HepG2 (cell line): ENCODE results near the gene CCDC85C. TPM values are rescaled to one million over a fixed set of nuclear protein-coding genes. Genes with fewer than 3 reads are reported as not detected.

Experiments
- ATAC-seq: fragments of 200-7000 bp; cut with Tn5 transposase; 3 replicates; pipeline ENCODE4 v1.9.1; 2020; ENCODE audit warnings: mild to moderate bottlenecking, moderate library complexity
- BruUV-seq: library from RNA; stranded (reverse); fragments of 400-500 nt; replicated peaks from 2 replicates; lab custom pipeline; 2021; lab: Mats Ljungman, UMichigan
- CTCF ChIA-PET: fragments of 300-600 bp; formaldehyde crosslinking; extraction: SDS; loops from one replicate; lab custom pipeline; 2021; ENCODE audit warnings: low total read pairs, inconsistent platforms, low intra/inter-chr PET ratio; lab: Yijun Ruan, JAX
- POLR2A ChIA-PET: fragments of 350-600 bp; sonication (Branson Sonifier 250); formaldehyde crosslinking; loops from one replicate; lab custom pipeline; 2020; ENCODE audit warnings: antibody characterized with exemption, inconsistent platforms; lab: Yijun Ruan, JAX
- DNase-seq: peaks from one replicate; pipeline ENCODE4 v3.0.0-alpha.2; 2015; ENCODE audit warnings: low spot score
- FAIRE-seq: peaks from 3 replicates; lab custom pipeline; 2011; peaks lifted over from hg19 to GRCh38; lab: Jason Lieb, UNC
- H2AFZ ChIP-seq: one replicate; pipeline ENCODE4 v1.6.1; 2011; ENCODE audit warnings: low read length, inconsistent platforms
- H3K27ac ChIP-seq: fragments of 300-600 bp; 3 replicates; pipeline ENCODE4 v1.8.0; 2011; ENCODE audit warnings: mixed run types, mild to moderate bottlenecking, mixed read lengths, low read length, inconsistent platforms; ENCODE audit not compliant: insufficient read depth; ENCODE audit errors: extremely low read length
- H3K27me3 ChIP-seq, 2 experiments: fragments of 200-600 bp in 1 of 2; 2 replicates in 1 of 2; 3 replicates in 1 of 2; pipeline versions ENCODE4 v1.6.0 to v1.8.0; 2011; ENCODE audit warnings: low read length in 2 of 2, mild to moderate bottlenecking in 2 of 2, moderate library complexity in 2 of 2, inconsistent platforms in 1 of 2; ENCODE audit not compliant: insufficient read depth in 2 of 2, control insufficient read depth in 1 of 2
- H3K36me3 ChIP-seq, 2 experiments: fragments of 200-600 bp in 1 of 2; replicated peaks in 1 of 2; 2 replicates in 1 of 2; 3 replicates in 1 of 2; pipeline versions ENCODE4 v1.5.1 to v1.8.0; 2011; ENCODE audit warnings: low read length in 2 of 2, inconsistent platforms in 1 of 2; ENCODE audit not compliant: insufficient read depth in 2 of 2, control insufficient read depth in 1 of 2
- H3K4me1 ChIP-seq: 2 replicates; pipeline ENCODE4 v1.5.1; 2012; ENCODE audit warnings: low read length, inconsistent platforms; ENCODE audit not compliant: insufficient read depth
- H3K4me2 ChIP-seq: 2 replicates; pipeline ENCODE4 v1.6.0; 2011; ENCODE audit warnings: low read depth, low read length, inconsistent platforms
- H3K4me3 ChIP-seq, 3 experiments: fragments of 200-600 bp in 1 of 3; sonication (generic), shearing (Covaris generic) in 1 of 3; replicated peaks in 1 of 3; 2 replicates each; pipeline ENCODE4 v1.5.1; 2011 to 2016; ENCODE audit warnings: low read length in 3 of 3, inconsistent platforms in 2 of 3, low read depth in 2 of 3, mild to moderate bottlenecking in 2 of 3, control low read depth in 1 of 3, mixed read lengths in 1 of 3; ENCODE audit not compliant: insufficient read depth in 1 of 3
- H3K79me2 ChIP-seq: one replicate; pipeline ENCODE4 v1.6.1; 2011; ENCODE audit warnings: low read length, inconsistent platforms; ENCODE audit not compliant: insufficient read depth
- H3K9ac ChIP-seq: 2 replicates; pipeline ENCODE4 v1.6.0; 2011; ENCODE audit warnings: mild to moderate bottlenecking, low read depth, low read length, inconsistent platforms; ENCODE audit not compliant: insufficient read depth
- H3K9me3 ChIP-seq: 2 replicates; pipeline ENCODE4 v1.5.1; 2012; ENCODE audit warnings: mild to moderate bottlenecking, low read length
- H4K20me1 ChIP-seq: 2 replicates; pipeline ENCODE4 v1.6.0; 2011; ENCODE audit warnings: inconsistent platforms, mild to moderate bottlenecking, low read length, moderate library complexity; ENCODE audit not compliant: insufficient read depth
- DMAP1 ChIP-seq: IDR thresholded peaks from 2 replicates; pipeline ENCODE4 v1.6.1; 2016
- MLX ChIP-seq: IDR thresholded peaks from 2 replicates; pipeline ENCODE4 v1.6.1; 2016
- MTA1 ChIP-seq: sonication (generic); formaldehyde crosslinking; IDR thresholded peaks from 2 replicates; pipeline ENCODE4 v1.4.0; 2020; ENCODE audit warnings: missing genetic modification reagents, mild to moderate bottlenecking, borderline replicate concordance
- MXD4 ChIP-seq: IDR thresholded peaks from 2 replicates; pipeline ENCODE4 v1.6.1; 2016; ENCODE audit warnings: mild to moderate bottlenecking, missing biosample characterization, missing genetic modification reagents
- NR3C1 ChIP-seq: sonication (generic); formaldehyde crosslinking; IDR thresholded peaks from 2 replicates; pipeline ENCODE4 v1.4.0; 2020; ENCODE audit warnings: missing genetic modification reagents
- SALL1 ChIP-seq: sonication (generic); formaldehyde crosslinking; IDR thresholded peaks from 2 replicates; pipeline ENCODE4 v1.8.0; 2022; ENCODE audit warnings: mild to moderate bottlenecking, missing genetic modification reagents
- ZBTB14 ChIP-seq: sonication (generic); formaldehyde crosslinking; IDR thresholded peaks from 2 replicates; pipeline ENCODE4 v1.4.0; 2020; ENCODE audit warnings: missing genetic modification reagents
- ZBTB42 ChIP-seq: sonication (generic); formaldehyde crosslinking; IDR thresholded peaks from 2 replicates; pipeline ENCODE4 v1.5.0; 2020; ENCODE audit warnings: mild to moderate bottlenecking, missing genetic modification reagents
- ZKSCAN8 ChIP-seq: IDR thresholded peaks from 2 replicates; pipeline ENCODE4 v1.6.1; 2016; ENCODE audit warnings: borderline replicate concordance, missing genetic modification reagents, missing compliant biosample characterization
- ZNF350 ChIP-seq: sonication (generic); formaldehyde crosslinking; IDR thresholded peaks from 2 replicates; pipeline ENCODE4 v1.4.0; 2020; ENCODE audit warnings: mild to moderate bottlenecking, low read depth, missing genetic modification reagents, borderline replicate concordance
- ZNF556 ChIP-seq: sonication (generic); formaldehyde crosslinking; IDR thresholded peaks from 2 replicates; pipeline ENCODE4 v1.4.0; 2020; ENCODE audit warnings: mild to moderate bottlenecking, missing genetic modification reagents, borderline replicate concordance
- ZNF605 ChIP-seq: sonication (generic); formaldehyde crosslinking; IDR thresholded peaks from 2 replicates; pipeline ENCODE4 v1.8.0; 2022; ENCODE audit warnings: mild to moderate bottlenecking, missing genetic modification reagents
- ZNF619 ChIP-seq: sonication (generic); formaldehyde crosslinking; IDR thresholded peaks from 2 replicates; pipeline ENCODE4 v1.4.0; 2020; ENCODE audit warnings: mild to moderate bottlenecking, missing genetic modification reagents
- ZNF704 ChIP-seq: sonication (generic); formaldehyde crosslinking; IDR thresholded peaks from 2 replicates; pipeline ENCODE4 v1.8.1; 2023; ENCODE audit warnings: mild to moderate bottlenecking, inconsistent platforms, moderate library complexity, missing genetic modification reagents, borderline replicate concordance
- ZNF766 ChIP-seq: sonication (generic); formaldehyde crosslinking; IDR thresholded peaks from 2 replicates; pipeline ENCODE4 v1.5.0; 2020; ENCODE audit warnings: missing genetic modification reagents, borderline replicate concordance
- WGBS: methylation state at CpG from one replicate; pipeline ENCODE4 v1.1.6; 2017; ENCODE audit warnings: low lambda C conversion rate; 5-methylcytosine and 5-hydroxymethylcytosine counted together
- in situ Hi-C: cut with HindIII; loops from 2 replicates; pipeline ENCODE4 v1.10.0; 2017; ENCODE audit warnings: low pct_unique_long_range_greater_than_20kb; ENCODE audit not compliant: extremely low pct_ligation_motif_present
- intact Hi-C: fragments of 100-400 bp; cut with micrococcal nuclease; formaldehyde crosslinking; loops from one replicate; pipeline ENCODE4 v1.10.0; 2022; ENCODE audit not compliant: unreplicated experiment
- polyA plus RNA-seq, 8 experiments: library from polyadenylated mRNA; depleted of rRNA in 3 of 8; stranded (reverse) in 7 of 8; unstranded in 1 of 8; fragments of >200 nt; fragmentation: Illumina TruSeq in 4 of 8; extraction: Trizol in 4 of 8; gene quantifications; 2 replicates each; pipeline versions ENCODE4 v1.2.1 to v1.2.3, GENCODE V29; 2011 to 2016; ENCODE audit warnings: low read depth in 4 of 8, missing spikeins in 1 of 8, mixed read lengths in 1 of 8; ENCODE audit not compliant: insufficient read depth in 1 of 8
- total RNA-seq, 5 experiments: library from RNA; depleted of rRNA; stranded (reverse); fragments of >200 nt; fragmentation: Illumina TruSeq; extraction: Trizol; gene quantifications; 2 replicates each; pipeline ENCODE4 v1.2.3, GENCODE V29; 2016; ENCODE audit warnings: low read depth in 1 of 5
- TF ChIP-seq, protein P1 (sequence below): sonication (generic); formaldehyde crosslinking; IDR thresholded peaks from 2 replicates; pipeline ENCODE4 v1.8.0; 2022; ENCODE audit warnings: mild to moderate bottlenecking, missing genetic modification reagents, moderate library complexity

The CCDC85C gene
- total and polyA plus RNA-seq, 2 of the 13 experiments (the other 11 are each of a cell fraction or from before 2014, with no cell fraction given): 18.8 to 43.8 TPM

DNA sequence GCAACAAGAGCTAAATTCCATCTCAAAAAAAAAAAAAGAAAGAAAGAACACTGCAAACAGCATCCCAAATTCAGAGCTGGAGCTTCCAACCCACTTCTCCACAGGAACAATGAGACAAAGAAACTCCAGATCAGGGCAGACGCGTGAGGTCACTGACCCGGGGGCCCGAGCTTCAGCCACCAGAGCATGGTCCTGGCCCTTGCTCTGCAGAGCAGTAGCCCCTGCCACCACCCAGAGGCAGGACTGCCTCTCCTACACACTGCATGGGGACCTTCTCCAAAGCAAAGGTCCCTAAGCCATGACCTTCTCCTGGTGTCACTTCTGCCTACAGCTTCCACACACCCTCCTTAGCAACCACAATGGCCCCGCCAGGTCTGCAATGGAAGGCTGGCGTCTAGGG is 69.7 kb downstream of the CCDC85C start:
- Histone ChIP-seq H3K4me1 (peaks cover 27% of the 10 kb centered on the region), H3K9me3 (no peaks in the 10 kb centered on the region), H3K27me3 (no peaks in the 10 kb centered on the region), H3K36me3 (peaks cover 5 to 16% of the 10 kb centered on the region in 2 experiments; a peak in 4 of 5 replicates), H3K27ac (no peak overlapping the region), H3K4me2 (no peak overlapping the region), H3K79me2 (peaks cover 34% of the 10 kb centered on the region), H3K4me3 (no peak overlapping the region), H3K9ac (no peak overlapping the region), H4K20me1 (peaks cover 44% of the 10 kb centered on the region; the same call in 1 of the 2 replicates), H2AFZ (no peak overlapping the region)
- CTCF ChIA-PET: no interaction called here
- BruUV-seq: no TSS peak
- TF ChIP-seq MTA1 (0 out of 2 replicates have a peak, but pooled peaks have one; percentile 25), ZNF350 (CRISPR knock-in tag) (no peak), ZNF605 (CRISPR knock-in tag) (no peak)
- DNase-seq (no peak), ATAC-seq (peak; percentile 11; the same call in 2 of the 3 replicates), FAIRE-seq (no peak)
- in situ Hi-C loops (no loop called here), intact Hi-C loops (no loop called here)
- POLR2A ChIA-PET: interaction anchor here (1.3 kb wide), 1 partner anchor 18 kb away, joined by 3 read pairs; no protein-coding TSS in a partner anchor
- WGBS: 90% methylated on average over 5 of the region's 6 CpGs

GRCh38 chr14:99532310-99532709 is 71.7 kb downstream of the CCDC85C start:
- H3K4me1 ChIP-seq: peaks cover 13% of the 10 kb centered on the region
- H3K79me2 ChIP-seq: peaks cover 20% of the 10 kb centered on the region
- no peak overlapping the region for H3K4me3 ChIP-seq
- ATAC-seq: no peak
- TSS peak; percentile 39 for BruUV-seq
- H4K20me1 ChIP-seq: peaks cover 27% of the 10 kb centered on the region; the same call in 1 of the 2 replicates
- FAIRE-seq: no peak
- no peak overlapping the region for H3K4me2 ChIP-seq
- intact Hi-C loops (no loop called here), in situ Hi-C loops (no loop called here)
- DNase-seq: no peak
- H3K9me3 ChIP-seq: no peaks in the 10 kb centered on the region
- H2AFZ ChIP-seq: no peak overlapping the region
- H3K36me3 ChIP-seq: peaks cover 8 to 22% of the 10 kb centered on the region in 2 experiments; a peak in 4 of 5 replicates
- ChIA-PET POLR2A (no interaction called here), CTCF (no interaction called here)
- 96% methylated on average over 4 of the region's 5 CpGs for WGBS
- no peak overlapping the region for H3K9ac ChIP-seq
- no peak overlapping the region for H3K27ac ChIP-seq
- no peaks in the 10 kb centered on the region for H3K27me3 ChIP-seq
- TF ChIP-seq ZNF619 (CRISPR knock-in tag): no peak
- no peak for TF ChIP-seq DMAP1
- no peak for TF ChIP-seq ZNF704 (CRISPR knock-in tag)
- TF ChIP-seq ZNF556 (CRISPR knock-in tag): no peak
- TF ChIP-seq, protein P1, sequence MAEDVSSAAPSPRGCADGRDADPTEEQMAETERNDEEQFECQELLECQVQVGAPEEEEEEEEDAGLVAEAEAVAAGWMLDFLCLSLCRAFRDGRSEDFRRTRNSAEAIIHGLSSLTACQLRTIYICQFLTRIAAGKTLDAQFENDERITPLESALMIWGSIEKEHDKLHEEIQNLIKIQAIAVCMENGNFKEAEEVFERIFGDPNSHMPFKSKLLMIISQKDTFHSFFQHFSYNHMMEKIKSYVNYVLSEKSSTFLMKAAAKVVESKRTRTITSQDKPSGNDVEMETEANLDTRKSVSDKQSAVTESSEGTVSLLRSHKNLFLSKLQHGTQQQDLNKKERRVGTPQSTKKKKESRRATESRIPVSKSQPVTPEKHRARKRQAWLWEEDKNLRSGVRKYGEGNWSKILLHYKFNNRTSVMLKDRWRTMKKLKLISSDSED (CRISPR knock-in tag): no peak
- TF ChIP-seq NR3C1 (CRISPR knock-in tag): no peak
- TF ChIP-seq MXD4 (CRISPR knock-in tag): no peak
- TF ChIP-seq ZBTB14: no peak
- TF ChIP-seq ZNF766 (CRISPR knock-in tag): no peak
- TF ChIP-seq SALL1: no peak
- no peak for TF ChIP-seq MLX (CRISPR knock-in tag)
- TF ChIP-seq ZBTB42 (CRISPR knock-in tag): no peak
- TF ChIP-seq ZKSCAN8 (CRISPR knock-in tag): no peak
